ENCODE measurements around the gene CCDC88C.

The CCDC88C gene

DNA sequence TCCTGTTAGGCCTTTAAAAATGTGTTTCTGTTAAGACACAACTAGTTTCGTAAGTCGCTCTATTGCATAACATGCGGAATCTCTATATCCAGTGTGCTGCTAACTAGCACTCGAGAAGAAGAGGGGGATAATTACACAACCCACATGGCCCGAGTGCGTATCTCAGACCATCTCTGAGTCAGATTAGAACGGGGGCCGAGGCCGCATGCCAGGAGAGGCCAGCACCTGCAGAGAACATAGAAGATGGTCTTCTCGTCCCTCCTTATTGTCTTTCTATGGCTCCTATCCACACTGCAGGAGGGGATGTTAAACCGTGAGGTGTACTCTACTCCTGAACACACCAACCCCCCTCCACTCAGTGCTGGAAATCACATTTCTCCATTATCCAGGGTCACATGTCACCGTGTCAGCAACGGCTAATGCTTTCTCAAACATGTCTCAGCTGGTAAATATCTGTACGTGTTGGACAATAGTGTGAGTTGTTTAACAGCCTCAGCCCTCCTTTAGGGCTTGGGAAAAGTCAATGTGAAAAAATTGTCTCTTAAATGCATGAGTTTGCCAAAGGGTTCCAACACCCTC, 56.3 kb downstream of the CCDC88C start:
- no peak overlapping the region for H3K9ac ChIP-seq (ENCODE audit: low read length in 2 of 2)
- H3K27ac ChIP-seq (ENCODE audit: low read length) = no peak overlapping the region
- no peaks in the 10 kb centered on the region for H3K27me3 ChIP-seq (ENCODE audit: control insufficient read depth in 1 of 2, insufficient read depth in 2 of 2, low read length in 2 of 2)
- H3K4me3 ChIP-seq (ENCODE audit: low read length in 2 of 2) = no peak overlapping the region
- no peaks in the 10 kb centered on the region for H3K36me3 ChIP-seq (ENCODE audit: control insufficient read depth in 2 of 2, insufficient read depth in 2 of 2, low read length in 2 of 2)
- no peaks in the 10 kb centered on the region for H3K9me3 ChIP-seq (ENCODE audit: control insufficient read depth in 2 of 2, low read length in 2 of 2)
- H3K4me1 ChIP-seq (ENCODE audit: control insufficient read depth, insufficient read depth, low read length) = peaks cover 2% of the 10 kb centered on the region

DNA sequence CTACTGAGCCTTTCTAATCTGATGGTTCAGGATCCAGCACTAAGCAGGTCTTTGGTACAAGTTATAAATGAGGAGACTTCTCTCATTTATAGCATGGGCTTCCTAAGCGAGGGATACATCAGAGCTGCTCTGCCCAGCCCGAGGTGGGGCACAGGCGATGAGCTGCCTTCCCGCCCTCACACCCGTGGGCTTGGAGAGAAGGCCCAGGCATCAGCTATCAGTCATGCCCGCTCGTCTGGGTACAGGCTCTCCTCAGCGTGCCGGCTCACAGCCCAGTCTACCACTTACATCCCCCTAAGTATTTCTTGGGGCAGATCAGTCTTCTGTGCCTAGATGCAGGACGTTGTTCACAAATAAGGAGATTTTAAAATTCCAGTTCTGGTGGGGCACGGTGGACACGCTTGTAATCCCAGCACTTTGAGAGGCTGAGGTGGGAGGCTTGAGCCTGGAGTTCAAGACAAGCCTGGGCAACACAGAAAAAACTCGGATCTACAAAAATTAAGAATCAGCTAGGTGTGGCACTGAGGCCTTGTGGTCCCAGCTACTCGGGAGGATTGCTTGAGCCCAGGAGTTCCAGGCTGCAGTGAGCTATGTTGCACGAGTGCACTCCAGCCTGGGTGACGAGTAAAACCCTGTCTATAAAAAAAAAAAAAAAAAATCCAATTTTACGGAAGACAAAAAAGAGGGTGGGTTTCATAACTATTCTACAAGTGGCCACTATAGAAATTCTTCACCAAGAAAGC, 57.0 kb downstream of the CCDC88C start:
- Histone ChIP-seq H3K9ac (ENCODE audit: low read length in 2 of 2) (no peak overlapping the region), H3K36me3 (ENCODE audit: control insufficient read depth in 2 of 2, insufficient read depth in 2 of 2, low read length in 2 of 2) (no peaks in the 10 kb centered on the region), H3K4me3 (ENCODE audit: low read length in 2 of 2) (no peak overlapping the region), H3K27ac (ENCODE audit: low read length) (no peak overlapping the region), H3K9me3 (ENCODE audit: control insufficient read depth in 2 of 2, low read length in 2 of 2) (no peaks in the 10 kb centered on the region), H3K4me1 (ENCODE audit: control insufficient read depth, insufficient read depth, low read length) (peaks cover 2% of the 10 kb centered on the region), H3K27me3 (ENCODE audit: control insufficient read depth in 1 of 2, insufficient read depth in 2 of 2, low read length in 2 of 2) (no peaks in the 10 kb centered on the region)

GRCh38 chr14:91358654-91359220, 58.9 kb downstream of the CCDC88C start:
- Histone ChIP-seq H3K9ac (ENCODE audit: low read length in 2 of 2) (no peak overlapping the region), H3K4me3 (ENCODE audit: low read length in 2 of 2) (no peak overlapping the region), H3K27me3 (ENCODE audit: control insufficient read depth in 1 of 2, insufficient read depth in 2 of 2, low read length in 2 of 2) (no peaks in the 10 kb centered on the region), H3K9me3 (ENCODE audit: control insufficient read depth in 2 of 2, low read length in 2 of 2) (no peaks in the 10 kb centered on the region), H3K27ac (ENCODE audit: low read length) (no peak overlapping the region), H3K4me1 (ENCODE audit: control insufficient read depth, insufficient read depth, low read length) (peaks cover 7% of the 10 kb centered on the region), H3K36me3 (ENCODE audit: control insufficient read depth in 2 of 2, insufficient read depth in 2 of 2, low read length in 2 of 2) (no peaks in the 10 kb centered on the region)

- no peaks in the 10 kb centered on the region for H3K27me3 ChIP-seq (ENCODE audit: control insufficient read depth in 1 of 2, insufficient read depth in 2 of 2, low read length in 2 of 2)
- H3K27ac ChIP-seq (ENCODE audit: low read length) = no peak overlapping the region
- H3K4me1 ChIP-seq (ENCODE audit: control insufficient read depth, insufficient read depth, low read length) = peaks cover 14% of the 10 kb centered on the region
- no peaks in the 10 kb centered on the region for H3K36me3 ChIP-seq (ENCODE audit: control insufficient read depth in 2 of 2, insufficient read depth in 2 of 2, low read length in 2 of 2)
- H3K9me3 ChIP-seq (ENCODE audit: control insufficient read depth in 2 of 2, low read length in 2 of 2) = no peaks in the 10 kb centered on the region
- H3K4me3 ChIP-seq (ENCODE audit: low read length in 2 of 2) = no peak overlapping the region
- no peak overlapping the region for H3K9ac ChIP-seq (ENCODE audit: low read length in 2 of 2)
Observed at GRCh38 chr14:91358025-91358319, 59.6 kb downstream of the CCDC88C start.

DNA sequence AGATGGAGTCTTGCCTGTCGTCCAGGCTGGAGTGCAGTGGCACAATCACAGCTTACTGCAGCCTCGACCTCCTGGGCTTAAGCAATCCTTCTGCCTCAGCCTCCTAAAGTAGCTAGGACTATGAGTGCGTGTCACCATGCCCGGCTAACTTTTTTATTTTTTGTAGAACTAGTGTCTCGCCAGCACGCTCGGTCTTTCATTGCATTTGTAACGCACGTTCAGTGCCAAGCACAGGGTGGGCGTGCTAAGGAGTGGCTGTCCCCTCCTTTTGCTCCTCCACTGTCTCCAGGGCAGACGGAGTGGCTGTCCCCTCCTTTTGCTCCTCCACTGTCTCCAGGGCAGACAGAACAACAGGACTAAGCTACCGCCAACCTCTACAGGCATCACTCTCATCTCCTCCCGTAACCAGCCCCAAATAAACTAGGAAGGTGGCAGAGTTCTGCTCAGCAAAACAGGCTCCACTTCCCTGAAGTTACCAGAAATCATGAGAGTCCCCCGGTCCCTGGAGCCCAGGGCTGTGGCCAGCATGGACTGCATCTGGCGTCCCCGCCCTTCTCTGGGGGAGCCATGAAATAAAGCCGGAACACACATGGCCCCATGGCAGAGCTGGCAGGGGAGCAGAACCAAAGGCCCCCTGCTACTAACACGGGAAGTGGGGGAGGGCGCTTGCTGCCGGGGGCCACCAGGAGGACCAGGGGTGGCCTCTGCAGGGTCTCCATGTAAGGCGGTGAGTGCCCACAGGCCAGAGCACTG, 60.2 kb downstream of the CCDC88C start:
- H3K4me3 ChIP-seq (ENCODE audit: low read length in 2 of 2) = no peak overlapping the region
- no peaks in the 10 kb centered on the region for H3K27me3 ChIP-seq (ENCODE audit: control insufficient read depth in 1 of 2, insufficient read depth in 2 of 2, low read length in 2 of 2)
- no peaks in the 10 kb centered on the region for H3K9me3 ChIP-seq (ENCODE audit: control insufficient read depth in 2 of 2, low read length in 2 of 2)
- H3K4me1 ChIP-seq (ENCODE audit: control insufficient read depth, insufficient read depth, low read length) = peaks cover 20% of the 10 kb centered on the region
- H3K27ac ChIP-seq (ENCODE audit: low read length) = no peak overlapping the region
- H3K9ac ChIP-seq (ENCODE audit: low read length in 2 of 2) = no peak overlapping the region
- no peaks in the 10 kb centered on the region for H3K36me3 ChIP-seq (ENCODE audit: control insufficient read depth in 2 of 2, insufficient read depth in 2 of 2, low read length in 2 of 2)

- no peak overlapping the region for H3K27ac ChIP-seq (ENCODE audit: low read length)
- H3K36me3 ChIP-seq (ENCODE audit: control insufficient read depth in 2 of 2, insufficient read depth in 2 of 2, low read length in 2 of 2) = no peaks in the 10 kb centered on the region
- H3K9ac ChIP-seq (ENCODE audit: low read length in 2 of 2) = no peak overlapping the region
- no peaks in the 10 kb centered on the region for H3K9me3 ChIP-seq (ENCODE audit: control insufficient read depth in 2 of 2, low read length in 2 of 2)
- H3K27me3 ChIP-seq (ENCODE audit: control insufficient read depth in 1 of 2, insufficient read depth in 2 of 2, low read length in 2 of 2) = no peaks in the 10 kb centered on the region
- no peak overlapping the region for H3K4me3 ChIP-seq (ENCODE audit: low read length in 2 of 2)
- peaks cover 29% of the 10 kb centered on the region for H3K4me1 ChIP-seq (ENCODE audit: control insufficient read depth, insufficient read depth, low read length)
Observed at GRCh38 chr14:91356181-91356763, 61.3 kb downstream of the CCDC88C start.

GRCh38 chr14:91354979-91355685, 62.5 kb downstream of the CCDC88C start:
- Histone ChIP-seq H3K4me3 (ENCODE audit: low read length in 2 of 2) (no peak overlapping the region), H3K9me3 (ENCODE audit: control insufficient read depth in 2 of 2, low read length in 2 of 2) (no peaks in the 10 kb centered on the region), H3K27me3 (ENCODE audit: control insufficient read depth in 1 of 2, insufficient read depth in 2 of 2, low read length in 2 of 2) (no peaks in the 10 kb centered on the region), H3K27ac (ENCODE audit: low read length) (no peak overlapping the region), H3K4me1 (ENCODE audit: control insufficient read depth, insufficient read depth, low read length) (peaks cover 31% of the 10 kb centered on the region), H3K9ac (ENCODE audit: low read length in 2 of 2) (no peak overlapping the region), H3K36me3 (ENCODE audit: control insufficient read depth in 2 of 2, insufficient read depth in 2 of 2, low read length in 2 of 2) (no peaks in the 10 kb centered on the region)

- peak overlapping the region; percentile 18 for H3K27ac ChIP-seq (ENCODE audit: low read length)
- H3K27me3 ChIP-seq (ENCODE audit: control insufficient read depth in 1 of 2, insufficient read depth in 2 of 2, low read length in 2 of 2) = no peaks in the 10 kb centered on the region
- peaks cover 31% of the 10 kb centered on the region for H3K4me1 ChIP-seq (ENCODE audit: control insufficient read depth, insufficient read depth, low read length)
- no peaks in the 10 kb centered on the region for H3K9me3 ChIP-seq (ENCODE audit: control insufficient read depth in 2 of 2, low read length in 2 of 2)
- H3K4me3 ChIP-seq (ENCODE audit: low read length in 2 of 2) = no peak overlapping the region
- H3K9ac ChIP-seq (ENCODE audit: low read length in 2 of 2) = no peak overlapping the region
- H3K36me3 ChIP-seq (ENCODE audit: control insufficient read depth in 2 of 2, insufficient read depth in 2 of 2, low read length in 2 of 2) = no peaks in the 10 kb centered on the region
Observed at GRCh38 chr14:91354221-91354916, 63.3 kb downstream of the CCDC88C start.

DNA sequence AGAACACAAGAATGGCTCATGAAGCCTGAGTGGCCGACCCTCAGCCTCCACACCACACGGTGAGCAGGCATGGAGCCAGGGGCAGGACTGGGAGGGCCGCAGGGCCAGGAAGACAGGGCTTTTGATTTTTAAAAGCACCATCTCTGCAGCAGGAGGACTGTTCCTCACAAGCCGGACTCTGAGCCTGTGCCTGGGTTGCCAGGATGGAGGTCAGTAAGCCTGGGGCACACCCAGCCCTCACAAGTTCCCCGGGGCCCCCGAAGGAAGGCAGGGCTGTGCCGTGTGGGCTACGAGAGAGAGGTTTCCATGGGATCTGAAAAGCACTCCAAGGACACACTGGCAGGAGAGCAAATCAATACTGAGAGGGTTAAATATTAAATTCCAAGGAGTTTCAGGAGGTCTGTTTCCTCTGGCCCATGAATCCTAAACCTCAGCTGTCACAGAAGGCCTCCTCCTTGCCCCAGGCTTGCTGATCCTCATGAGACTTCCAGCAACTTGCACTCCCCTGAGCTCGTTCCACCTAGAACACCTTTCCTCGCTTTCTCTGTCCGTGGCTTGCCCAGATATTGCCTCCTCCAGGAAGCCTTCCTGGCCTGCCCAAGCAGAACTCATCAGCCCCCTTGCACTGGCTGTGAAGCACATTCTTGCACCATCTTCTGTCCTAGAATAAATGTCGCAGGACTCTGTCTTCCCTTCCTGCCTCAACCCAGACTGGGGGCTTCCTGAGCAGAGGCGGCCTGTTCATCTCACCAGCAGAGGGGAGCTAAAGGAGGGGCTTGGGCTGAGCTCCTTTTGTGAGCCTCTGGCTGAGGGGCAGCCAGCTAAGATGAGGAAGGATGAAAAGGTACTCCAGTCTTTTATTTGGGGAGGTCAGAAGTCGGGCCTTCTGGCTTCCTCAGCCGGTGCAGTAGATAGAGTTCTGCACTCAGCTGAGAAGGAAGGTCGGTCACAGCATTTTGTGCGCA, 64.6 kb downstream of the CCDC88C start:
- H3K4me1 ChIP-seq (ENCODE audit: control insufficient read depth, insufficient read depth, low read length) = peaks cover 31% of the 10 kb centered on the region
- H3K9ac ChIP-seq (ENCODE audit: low read length in 2 of 2) = peak overlapping the region; percentile 47 to 56
- H3K27ac ChIP-seq (ENCODE audit: low read length) = peak overlapping the region; percentile 79

More for the DNA sequence above, 64.6 kb downstream of the CCDC88C start:
- Histone ChIP-seq H3K36me3 (ENCODE audit: control insufficient read depth in 2 of 2, insufficient read depth in 2 of 2, low read length in 2 of 2) (no peaks in the 10 kb centered on the region), H3K9me3 (ENCODE audit: control insufficient read depth in 2 of 2, low read length in 2 of 2) (no peaks in the 10 kb centered on the region), H3K4me3 (ENCODE audit: low read length in 2 of 2) (peak overlapping the region; percentile 20 to 47), H3K27me3 (ENCODE audit: control insufficient read depth in 1 of 2, insufficient read depth in 2 of 2, low read length in 2 of 2) (no peaks in the 10 kb centered on the region)
